Stomach (tissue), 9 donors: ENCODE data around the gene CLEC7A. TPM values are rescaled to one million over a fixed set of nuclear protein-coding genes. Genes with fewer than 3 reads are reported as not detected.
A peak's percentile ranks its signal among the peaks of the same experiment; 100 is the strongest.

Experiments
- DNase-seq, 2 donors: peaks; one replicate each; pipeline versions ENCODE4 v3.0.0 to v3.0.0-alpha.2; 2013 to 2019
- H3K27ac ChIP-seq, 5 donors: fragments of 200-600 bp in 4 of 5; sonication (generic) in 4 of 5; one replicate each; pipeline ENCODE4 v1.5.1; 2013 to 2019; ENCODE audit warnings: mild to moderate bottlenecking in 1 of 5, moderate library complexity in 1 of 5
- H3K27me3 ChIP-seq, 3 donors: fragments of 200-600 bp; sonication (generic); one replicate each; pipeline ENCODE4 v1.5.1; 2017 to 2019; ENCODE audit warnings: mixed run types in 1 of 3
- H3K36me3 ChIP-seq, 4 donors: fragments of 200-600 bp; sonication (generic); 1 replicate in 3 of 4; 2 replicates in 1 of 4; pipeline ENCODE4 v1.5.1; 2016 to 2019
- H3K4me1 ChIP-seq, 4 donors: fragments of 200-600 bp; sonication (generic); one replicate each; pipeline ENCODE4 v1.5.1; 2016 to 2019
- H3K4me3 ChIP-seq, 4 donors: fragments of 200-600 bp; sonication (generic) in 3 of 4; one replicate each; pipeline ENCODE4 v1.5.1; 2016 to 2019; ENCODE audit warnings: mild to moderate bottlenecking in 1 of 4
- H3K9me3 ChIP-seq, 4 donors: fragments of 200-600 bp; sonication (generic); one replicate each; pipeline ENCODE4 v1.5.1; 2016 to 2019
- CTCF ChIP-seq, 7 experiments: fragments of 450-650 bp in 4 of 7; fragments of 200-600 bp in 3 of 7; sonication (generic) in 3 of 7; IDR thresholded peaks; one replicate each; pipeline ENCODE4 v1.5.1; 2016 to 2019; ENCODE audit warnings: antibody characterized with exemption in 7 of 7, control low read depth in 2 of 7, mild to moderate bottlenecking in 1 of 7
- EP300 ChIP-seq: sonication (generic); formaldehyde crosslinking; IDR thresholded peaks from one replicate; pipeline ENCODE4 v1.6.1; 2017; ENCODE audit warnings: antibody characterized with exemption
- POLR2A ChIP-seq, 4 donors: fragments of 450-650 bp; IDR thresholded peaks; one replicate each; pipeline ENCODE4 v1.6.1; 2016; ENCODE audit warnings: antibody characterized with exemption in 4 of 4, control low read depth in 2 of 4, mild to moderate bottlenecking in 1 of 4, moderate library complexity in 1 of 4
- POLR2AphosphoS5 ChIP-seq, 3 donors: sonication (generic); formaldehyde crosslinking; IDR thresholded peaks; one replicate each; pipeline ENCODE4 v1.6.1; 2016; ENCODE audit warnings: antibody characterized with exemption in 3 of 3
- WGBS, 5 donors: extraction: QIAGEN DNeasy Blood & Tissue Kit in 3 of 5; methylation state at CpG; one replicate each; pipeline versions ENCODE4 v1.1.5 to v1.1.7; 2013 to 2018; 5-methylcytosine and 5-hydroxymethylcytosine counted together
- intact Hi-C: fragments of 100-400 bp; cut with DNase I; formaldehyde crosslinking; loops from one replicate; pipeline ENCODE4 v1.15.1; 2023; ENCODE audit warnings: low total_unique reads
- polyA plus RNA-seq, 3 donors: library from polyadenylated mRNA; stranded (reverse); fragments of 200-250 nt; gene quantifications; one replicate each; pipeline ENCODE4 v1.2.3, GENCODE V29; 2013
- total RNA-seq, 5 donors: library from RNA; depleted of rRNA; stranded (reverse); fragments of >200 nt; gene quantifications; one replicate each; pipeline versions ENCODE4 v1.1.0 to v1.2.3, GENCODE V29; 2014 to 2016
- donor health status: healthy with polysubstance abuse.
- donor health status: Bipolar disorder and iron deficiency.
- donor health status: healthy.

Gene CLEC7A
- total and polyA plus RNA-seq, 8 donors, result 0.87 to 20.1 (median 4.2) TPM; not detected in 1

- Histone ChIP-seq H3K9me3 (no peaks in the 10 kb centered on the region), H3K4me1 (peaks cover 0 to 4% (median 0%) of the 10 kb centered on the region in 4 donors), H3K4me3 (no peak overlapping the region), H3K27ac (no peak overlapping the region), H3K36me3 (no peaks in the 10 kb centered on the region), H3K27me3 (no peaks in the 10 kb centered on the region)
- intact Hi-C loops, result no loop called here
- DNase-seq, result no peak
- TF ChIP-seq POLR2AphosphoS5 (IDR thresholded peaks at IDR 0.05), result no peak
- no peak for TF ChIP-seq POLR2A (IDR thresholded peaks at IDR 0.05)
- TF ChIP-seq EP300, result no peak
- no peak for TF ChIP-seq CTCF (IDR thresholded peaks at IDR 0.05)
- 86 to 94% (median 91%) methylated on average over 5 of the region's 5 CpGs for WGBS, 5 donors
Observed at GRCh38 chr12:10073261-10073660, 56.7 kb downstream of the CLEC7A start.

- no peak overlapping the region for H3K27ac ChIP-seq
- 84 to 95% (median 89%) methylated on average over 2 of the region's 2 CpGs for WGBS, 5 donors
- H3K27me3 ChIP-seq, result no peaks in the 10 kb centered on the region
- H3K9me3 ChIP-seq, result no peaks in the 10 kb centered on the region
- no peak overlapping the region for H3K4me3 ChIP-seq
- peaks cover 0 to 4% (median 0%) of the 10 kb centered on the region in 4 donors for H3K4me1 ChIP-seq
- intact Hi-C loops, result no loop called here
- DNase-seq, result no peak
- no peak for TF ChIP-seq CTCF (IDR thresholded peaks at IDR 0.05)
- TF ChIP-seq POLR2AphosphoS5 (IDR thresholded peaks at IDR 0.05), result no peak
- TF ChIP-seq EP300, result no peak
- no peak for TF ChIP-seq POLR2A (IDR thresholded peaks at IDR 0.05)
- H3K36me3 ChIP-seq, result no peaks in the 10 kb centered on the region
Observed at GRCh38 chr12:10072131-10072530, 57.9 kb downstream of the CLEC7A start.

DNA sequence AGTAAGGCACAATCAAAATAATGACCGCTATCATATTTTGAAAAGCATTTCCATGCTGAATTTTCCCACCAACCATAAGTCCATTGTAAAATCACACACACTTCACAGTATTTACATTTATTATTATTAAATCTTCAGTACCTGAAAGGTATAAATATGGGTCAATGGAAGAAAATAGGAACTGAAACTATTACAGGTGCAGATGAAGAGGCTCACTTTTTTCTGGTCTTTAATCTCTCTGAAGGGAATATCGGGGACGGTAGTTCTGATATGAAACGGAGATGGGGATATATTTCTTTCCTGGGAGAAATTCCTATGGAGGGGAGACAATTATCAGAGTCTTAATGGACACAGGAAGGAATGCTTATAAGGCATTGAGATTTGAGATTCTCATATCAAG, 59.6 kb downstream of the CLEC7A start:
- Histone ChIP-seq H3K4me3 (no peak overlapping the region), H3K4me1 (peaks cover 0 to 4% (median 0%) of the 10 kb centered on the region in 4 donors), H3K9me3 (no peaks in the 10 kb centered on the region), H3K27ac (no peak overlapping the region), H3K27me3 (no peaks in the 10 kb centered on the region), H3K36me3 (no peaks in the 10 kb centered on the region)
- WGBS, 5 donors, result 89 to 94% (median 91%) methylated on average over 4 of the region's 4 CpGs
- TF ChIP-seq POLR2A (IDR thresholded peaks at IDR 0.05) (no peak), POLR2AphosphoS5 (IDR thresholded peaks at IDR 0.05) (no peak), CTCF (IDR thresholded peaks at IDR 0.05) (no peak)
- DNase-seq, result no peak
- intact Hi-C loops, result no loop called here

- Histone ChIP-seq H3K9me3 (no peaks in the 10 kb centered on the region), H3K4me3 (no peak overlapping the region), H3K4me1 (peaks cover 0 to 4% (median 0%) of the 10 kb centered on the region in 4 donors), H3K27me3 (no peaks in the 10 kb centered on the region), H3K27ac (peak overlapping the region in 1 of 5 donors; percentile 70), H3K36me3 (no peaks in the 10 kb centered on the region)
- DNase-seq, result no peak
- TF ChIP-seq POLR2A (IDR thresholded peaks at IDR 0.05), result no peak
- no peak for TF ChIP-seq CTCF (IDR thresholded peaks at IDR 0.05)
- no peak for TF ChIP-seq EP300
- no peak for TF ChIP-seq POLR2AphosphoS5 (IDR thresholded peaks at IDR 0.05)
- intact Hi-C loops, result no loop called here
- WGBS, 5 donors, result 20 to 26% (median 25%) methylated on average over 3 of the region's 3 CpGs
Observed at GRCh38 chr12:10069976-10070375, 60.0 kb downstream of the CLEC7A start.
